Stimulated activated CD8-positive, alpha-beta memory T cell treated with anti-CD3 and anti-CD28 coated beads, Interleukin-15, amount 100 ng/mL, for 1 hour (primary cell): ENCODE results near the gene PCDHA4.
"Not testable (repeated sequence)": the region's sequence is repeated elsewhere in the genome, so short reads cannot be mapped to it uniquely, and the experiment has no call there.

Experiments used
- DNase-seq: peaks from one replicate; pipeline ENCODE4 v3.0.0-alpha.2; 2020; ENCODE audit warnings: low read depth

Gene PCDHA4

DNA sequence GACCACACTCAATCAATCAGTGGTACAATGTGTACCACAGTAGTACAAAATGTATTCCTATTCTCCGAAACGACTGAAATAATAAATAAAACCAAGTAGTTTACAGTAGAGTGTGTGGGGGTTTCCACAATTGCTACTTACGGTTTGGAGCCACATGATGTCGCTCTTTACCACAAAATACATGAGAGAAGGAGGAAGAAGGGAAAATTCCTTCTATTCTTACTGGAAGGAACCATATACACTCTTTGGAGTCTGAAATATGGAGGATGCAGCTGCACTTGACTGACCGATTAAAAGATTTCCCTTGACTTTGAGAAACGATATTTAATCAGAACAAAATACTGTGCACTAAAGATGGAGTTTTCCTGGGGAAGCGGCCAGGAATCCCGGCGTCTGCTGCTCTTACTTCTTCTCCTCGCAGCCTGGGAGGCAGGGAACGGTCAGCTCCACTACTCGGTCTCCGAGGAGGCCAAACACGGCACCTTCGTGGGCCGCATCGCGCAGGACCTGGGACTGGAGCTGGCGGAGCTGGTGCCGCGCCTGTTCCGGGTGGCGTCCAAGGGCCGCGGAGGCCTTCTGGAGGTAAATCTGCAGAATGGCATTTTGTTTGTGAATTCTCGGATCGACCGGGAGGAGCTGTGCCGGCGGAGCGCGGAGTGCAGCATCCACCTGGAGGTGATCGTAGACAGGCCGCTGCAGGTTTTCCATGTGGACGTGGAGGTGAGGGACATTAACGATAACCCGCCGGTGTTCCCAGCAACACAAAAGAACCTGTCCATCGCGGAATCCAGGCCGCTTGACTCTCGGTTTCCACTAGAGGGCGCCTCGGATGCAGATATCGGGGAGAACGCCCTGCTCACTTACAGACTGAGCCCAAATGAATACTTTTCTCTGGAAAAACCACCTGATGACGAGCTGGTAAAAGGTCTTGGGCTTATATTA, at the start of gene PCDHA4:
PCDHA4 (plus strand) TSS at position 235 of the 942 bp plus-strand sequence.
- no peak for DNase-seq

DNA sequence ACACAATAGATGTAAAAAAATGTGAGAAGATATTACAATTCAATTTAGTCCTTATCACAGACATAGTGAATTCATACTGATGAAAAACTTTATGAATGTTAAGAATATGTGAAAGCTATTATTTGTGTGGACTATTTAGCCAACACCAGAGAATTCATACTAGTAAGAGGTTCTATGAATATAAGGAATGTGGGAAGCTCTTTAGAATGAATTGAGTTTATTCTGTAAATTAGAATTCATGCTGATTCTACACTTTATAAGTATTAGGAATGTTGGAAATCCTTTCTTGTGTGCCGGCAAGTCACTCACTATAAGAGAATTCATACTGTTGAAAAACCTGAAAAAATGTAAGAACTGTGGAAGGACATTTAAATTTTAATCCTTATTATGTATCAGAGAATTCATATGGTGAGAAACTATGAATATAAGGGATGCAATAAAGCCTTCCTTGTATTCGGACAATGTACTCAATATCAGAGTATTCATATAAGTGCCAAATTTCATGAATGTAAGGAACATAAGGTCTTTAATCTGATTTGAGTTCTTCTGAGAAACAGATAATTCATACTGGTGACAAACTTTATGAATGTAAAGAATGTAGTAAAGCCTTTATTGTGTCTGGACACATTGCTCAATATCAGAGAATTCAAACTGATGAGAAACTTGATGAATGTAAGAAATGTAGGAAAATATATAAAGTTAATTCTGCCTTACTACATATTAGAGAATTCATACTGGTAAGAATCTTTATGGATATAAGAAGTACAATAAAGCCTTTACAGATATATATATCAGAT, 42.5 kb upstream of the PCDHA4 start:
- DNase-seq, result no peak

DNA sequence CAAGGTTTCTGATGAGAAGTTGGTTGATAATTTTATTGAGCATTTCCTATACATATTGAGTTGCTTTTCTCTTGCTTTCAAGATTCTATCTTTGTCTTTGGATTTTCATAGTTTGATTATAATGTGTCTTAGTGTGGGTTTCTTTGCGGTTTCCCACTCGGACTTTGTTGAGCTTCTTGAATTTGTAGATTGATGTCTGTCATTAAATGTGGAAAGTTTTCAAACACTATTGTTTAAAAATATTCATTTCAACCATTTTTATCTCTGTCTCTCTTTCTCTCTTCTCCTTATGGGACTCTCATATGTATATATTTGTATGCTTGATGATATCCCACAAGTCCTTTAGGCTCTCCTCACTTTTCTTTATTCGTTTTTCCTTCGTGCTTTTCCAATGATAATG, 39.4 kb upstream of the PCDHA4 start:
- no peak for DNase-seq

DNA sequence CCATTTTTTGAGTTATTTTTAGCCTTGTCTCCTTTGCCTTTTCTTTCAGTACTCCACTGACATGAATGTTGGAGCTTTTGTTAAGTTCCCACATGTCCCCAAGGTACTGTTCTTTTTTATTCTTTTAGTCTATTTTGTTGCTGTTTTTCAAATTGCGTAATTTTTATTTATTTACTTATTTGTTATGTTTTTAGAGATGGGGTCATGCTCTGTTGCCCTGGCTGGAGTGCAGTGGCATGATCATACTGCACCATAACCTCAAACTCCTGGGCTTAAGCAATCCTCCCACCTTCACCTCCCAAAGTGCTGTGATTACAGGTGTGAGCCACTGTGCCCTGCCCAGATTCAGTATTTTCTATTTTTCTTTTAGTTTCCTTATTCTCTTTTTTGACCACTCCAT, 26.4 kb upstream of the PCDHA4 start:
- no peak for DNase-seq

DNA sequence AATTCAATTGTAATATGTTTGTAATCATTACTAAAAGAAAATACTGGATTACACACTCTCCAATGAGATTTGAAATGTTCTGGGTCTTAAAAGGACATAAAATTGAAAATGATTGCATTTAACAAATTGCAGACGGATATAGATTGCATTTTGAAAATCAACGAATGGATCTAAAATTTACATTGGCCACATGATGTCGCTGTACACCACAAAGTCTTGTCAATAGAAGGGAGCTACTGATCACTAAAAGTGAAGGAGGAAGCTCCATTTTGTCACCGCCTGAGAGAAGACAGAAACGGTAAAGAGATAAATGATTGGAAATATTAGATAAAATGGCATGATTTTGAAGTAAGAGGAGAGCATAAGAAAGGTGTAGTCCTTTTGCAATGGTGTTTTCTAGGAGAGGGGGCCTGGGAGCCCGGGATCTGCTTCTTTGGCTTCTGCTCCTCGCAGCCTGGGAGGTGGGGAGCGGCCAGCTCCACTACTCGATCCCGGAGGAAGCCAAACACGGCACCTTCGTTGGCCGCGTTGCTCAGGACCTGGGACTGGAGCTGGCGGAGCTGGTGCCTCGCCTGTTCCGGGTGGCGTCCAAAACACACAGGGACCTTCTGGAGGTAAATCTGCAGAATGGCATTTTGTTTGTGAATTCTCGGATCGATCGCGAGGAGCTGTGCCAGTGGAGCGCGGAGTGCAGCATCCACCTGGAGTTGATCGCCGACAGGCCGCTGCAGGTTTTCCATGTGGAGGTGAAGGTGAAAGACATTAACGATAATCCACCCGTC, 20.8 kb upstream of the PCDHA4 start, which contains the start of gene PCDHA1:
PCDHA1 (plus strand) TSS at position 236 of the 782 bp plus-strand sequence.
- DNase-seq, result no peak

DNA sequence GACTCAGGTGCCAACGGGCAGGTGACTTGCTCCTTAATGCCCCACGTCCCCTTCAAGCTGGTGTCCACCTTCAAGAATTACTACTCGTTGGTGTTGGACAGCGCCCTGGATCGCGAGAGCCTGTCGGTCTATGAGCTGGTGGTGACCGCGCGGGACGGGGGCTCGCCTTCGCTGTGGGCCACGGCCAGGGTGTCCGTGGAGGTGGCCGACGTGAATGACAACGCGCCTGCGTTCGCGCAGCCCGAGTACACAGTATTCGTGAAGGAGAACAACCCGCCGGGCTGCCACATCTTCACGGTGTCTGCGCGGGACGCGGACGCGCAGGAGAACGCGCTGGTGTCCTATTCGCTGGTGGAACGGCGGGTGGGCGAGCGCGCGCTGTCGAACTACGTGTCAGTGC, 19.4 kb upstream of the PCDHA4 start:
- DNase-seq, result not testable (repeated sequence)

DNA sequence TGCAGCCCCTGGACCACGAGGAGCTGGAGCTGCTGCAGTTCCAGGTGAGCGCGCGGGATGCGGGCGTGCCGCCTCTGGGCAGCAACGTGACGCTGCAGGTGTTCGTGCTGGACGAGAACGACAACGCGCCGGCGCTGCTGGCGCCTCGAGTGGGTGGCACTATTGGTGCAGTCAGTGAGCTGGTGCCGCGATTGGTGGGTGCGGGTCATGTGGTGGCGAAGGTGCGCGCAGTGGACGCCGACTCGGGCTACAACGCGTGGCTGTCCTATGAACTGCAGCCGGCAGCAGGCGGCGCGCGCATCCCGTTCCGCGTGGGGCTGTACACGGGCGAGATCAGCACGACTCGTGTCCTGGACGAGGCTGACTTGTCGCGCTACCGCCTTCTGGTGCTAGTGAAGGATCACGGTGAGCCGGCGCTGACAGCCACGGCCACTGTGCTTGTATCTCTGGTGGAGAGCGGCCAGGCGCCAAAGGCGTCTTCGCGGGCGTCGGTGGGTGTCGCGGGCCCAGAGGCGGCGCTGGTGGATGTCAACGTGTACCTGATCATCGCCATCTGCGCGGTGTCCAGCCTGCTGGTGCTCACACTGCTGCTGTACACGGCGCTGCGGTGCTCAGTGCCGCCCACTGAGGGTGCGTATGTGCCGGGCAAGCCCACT, 18.9 kb upstream of the PCDHA4 start:
- not testable (repeated sequence) for DNase-seq

DNA sequence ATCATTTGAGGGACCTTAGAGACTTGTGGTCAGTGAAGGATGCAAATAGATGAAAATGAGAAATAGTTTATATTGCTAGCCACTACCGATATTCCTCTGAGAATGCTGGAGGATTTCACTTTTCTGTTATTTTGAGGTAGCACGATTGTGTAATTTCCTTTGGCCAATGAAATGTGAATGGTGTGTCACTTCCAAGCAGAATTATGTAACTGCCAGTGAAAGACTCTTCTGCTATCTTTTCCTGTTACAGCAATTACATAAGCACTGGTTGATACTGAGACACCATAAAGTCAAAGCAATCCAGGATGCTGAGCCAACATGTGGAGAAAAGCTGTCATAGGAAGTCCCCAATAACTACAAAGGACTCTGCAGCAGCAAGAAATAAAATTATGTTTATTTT, 15.8 kb upstream of the PCDHA4 start:
- DNase-seq, result no peak

DNA sequence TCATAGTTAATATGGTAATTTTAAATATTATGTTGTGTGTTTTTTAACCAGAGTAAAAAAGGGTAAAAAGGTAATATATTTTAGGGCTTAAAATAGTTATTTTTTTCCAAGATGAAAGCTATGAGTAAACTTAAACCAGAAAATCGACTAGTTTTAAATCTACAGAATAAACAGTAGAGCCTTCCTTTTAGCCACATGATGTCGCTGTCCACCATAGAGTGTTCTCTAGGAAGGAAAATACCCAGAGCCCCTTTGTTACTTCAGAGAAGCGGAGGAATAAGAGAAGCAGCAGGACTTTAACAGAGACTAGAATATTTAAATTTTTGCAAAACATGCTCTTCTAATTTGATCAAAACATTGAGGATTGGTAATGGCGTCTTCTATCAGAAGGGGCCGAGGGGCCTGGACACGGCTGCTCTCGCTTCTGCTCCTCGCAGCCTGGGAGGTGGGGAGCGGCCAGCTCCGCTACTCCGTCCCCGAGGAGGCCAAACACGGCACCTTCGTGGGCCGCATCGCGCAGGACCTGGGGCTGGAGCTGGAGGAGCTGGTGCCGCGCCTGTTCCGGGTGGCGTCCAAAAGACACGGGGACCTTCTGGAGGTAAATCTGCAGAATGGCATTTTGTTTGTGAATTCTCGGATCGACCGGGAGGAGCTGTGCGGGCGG, 12.1 kb upstream of the PCDHA4 start, which contains the start of gene PCDHA2:
PCDHA2 (plus strand) TSS at position 258 of the 664 bp plus-strand sequence.
- DNase-seq, result no peak

DNA sequence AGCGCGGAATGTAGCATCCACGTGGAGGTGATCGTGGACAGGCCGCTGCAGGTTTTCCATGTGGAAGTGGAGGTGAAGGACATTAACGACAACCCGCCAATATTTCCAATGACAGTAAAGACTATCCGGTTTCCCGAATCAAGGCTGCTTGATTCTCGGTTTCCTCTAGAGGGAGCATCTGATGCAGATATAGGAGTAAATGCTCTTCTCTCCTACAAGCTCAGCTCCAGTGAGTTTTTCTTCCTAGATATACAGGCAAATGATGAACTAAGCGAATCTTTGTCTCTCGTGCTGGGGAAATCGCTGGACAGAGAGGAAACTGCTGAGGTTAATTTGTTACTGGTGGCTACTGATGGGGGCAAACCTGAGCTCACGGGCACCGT, 11.6 kb upstream of the PCDHA4 start:
- no peak for DNase-seq

DNA sequence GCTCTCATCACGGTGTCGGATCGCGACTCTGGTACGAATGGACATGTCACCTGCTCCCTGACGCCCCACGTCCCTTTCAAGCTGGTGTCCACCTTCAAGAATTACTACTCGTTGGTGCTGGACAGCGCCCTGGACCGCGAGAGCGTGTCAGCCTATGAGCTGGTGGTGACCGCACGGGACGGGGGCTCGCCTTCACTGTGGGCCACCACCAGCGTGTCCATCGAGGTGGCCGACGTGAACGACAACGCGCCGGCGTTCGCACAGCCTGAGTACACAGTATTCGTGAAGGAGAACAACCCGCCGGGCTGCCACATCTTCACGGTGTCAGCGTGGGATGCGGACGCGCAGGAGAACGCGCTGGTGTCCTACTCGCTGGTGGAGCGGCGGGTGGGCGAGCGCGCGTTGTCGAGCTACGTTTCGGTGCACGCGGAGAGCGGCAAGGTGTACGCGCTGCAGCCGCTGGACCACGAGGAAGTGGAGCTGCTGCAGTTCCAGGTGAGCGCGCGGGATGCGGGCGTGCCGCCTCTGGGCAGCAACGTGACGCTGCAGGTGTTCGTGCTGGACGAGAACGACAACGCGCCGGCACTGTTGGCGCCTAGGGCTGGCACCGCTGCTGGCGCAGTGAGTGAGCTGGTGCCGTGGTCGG, 10.7 kb upstream of the PCDHA4 start:
- DNase-seq, result not testable (repeated sequence)

DNA sequence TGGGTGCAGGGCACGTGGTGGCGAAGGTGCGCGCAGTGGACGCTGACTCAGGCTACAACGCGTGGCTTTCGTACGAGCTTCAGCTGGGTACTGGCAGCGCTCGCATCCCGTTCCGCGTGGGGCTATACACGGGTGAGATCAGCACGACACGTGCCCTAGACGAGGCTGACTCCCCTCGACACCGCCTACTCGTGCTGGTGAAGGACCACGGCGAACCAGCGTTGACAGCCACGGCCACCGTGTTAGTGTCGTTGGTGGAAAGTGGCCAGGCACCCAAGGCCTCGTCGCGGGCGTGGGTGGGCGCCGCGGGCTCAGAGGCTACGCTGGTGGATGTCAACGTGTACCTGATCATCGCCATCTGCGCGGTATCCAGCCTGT, 10.2 kb upstream of the PCDHA4 start:
- no peak for DNase-seq

DNA sequence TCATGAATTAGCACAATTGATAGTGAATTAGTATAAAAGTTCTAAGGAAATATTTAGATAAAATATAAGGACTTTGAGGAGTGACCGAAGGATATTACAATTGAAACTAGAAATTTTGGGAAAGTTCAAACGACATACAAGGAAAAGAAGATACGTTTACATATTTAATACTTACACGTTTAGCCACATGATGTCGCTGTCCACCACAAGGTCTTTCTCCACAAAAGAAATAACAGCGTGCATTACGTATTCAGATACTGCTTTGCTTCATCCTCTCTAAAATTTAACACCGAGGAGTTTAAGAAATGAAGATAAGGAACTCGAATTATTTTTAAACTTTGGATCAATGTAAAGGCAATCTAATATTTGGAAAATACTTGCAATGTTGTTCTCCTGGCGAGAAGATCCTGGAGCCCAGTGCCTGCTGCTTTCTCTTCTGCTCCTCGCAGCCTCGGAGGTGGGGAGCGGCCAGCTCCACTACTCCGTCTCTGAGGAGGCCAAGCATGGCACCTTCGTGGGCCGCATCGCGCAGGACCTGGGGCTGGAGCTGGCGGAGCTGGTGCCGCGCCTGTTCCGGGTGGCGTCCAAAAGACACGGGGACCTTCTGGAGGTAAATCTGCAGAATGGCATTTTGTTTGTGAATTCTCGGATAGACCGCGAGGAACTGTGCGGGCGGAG, 5.9 kb upstream of the PCDHA4 start, which contains the start of gene PCDHA3:
PCDHA3 (plus strand) TSS at position 242 of the 678 bp plus-strand sequence.
- DNase-seq, result no peak

DNA sequence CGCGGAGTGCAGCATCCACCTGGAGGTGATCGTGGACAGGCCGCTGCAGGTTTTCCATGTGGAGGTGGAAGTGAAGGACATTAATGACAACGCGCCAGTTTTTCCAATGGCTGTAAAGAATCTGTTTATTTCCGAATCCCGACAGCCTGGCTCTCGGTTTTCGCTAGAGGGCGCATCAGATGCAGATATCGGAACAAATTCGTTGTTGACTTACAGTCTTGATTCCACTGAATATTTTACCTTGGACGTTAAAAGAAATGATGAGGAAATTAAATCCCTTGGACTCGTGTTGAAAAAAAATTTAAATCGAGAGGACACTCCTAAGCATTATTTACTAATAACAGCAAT, 5.4 kb upstream of the PCDHA4 start:
- DNase-seq, result no peak

DNA sequence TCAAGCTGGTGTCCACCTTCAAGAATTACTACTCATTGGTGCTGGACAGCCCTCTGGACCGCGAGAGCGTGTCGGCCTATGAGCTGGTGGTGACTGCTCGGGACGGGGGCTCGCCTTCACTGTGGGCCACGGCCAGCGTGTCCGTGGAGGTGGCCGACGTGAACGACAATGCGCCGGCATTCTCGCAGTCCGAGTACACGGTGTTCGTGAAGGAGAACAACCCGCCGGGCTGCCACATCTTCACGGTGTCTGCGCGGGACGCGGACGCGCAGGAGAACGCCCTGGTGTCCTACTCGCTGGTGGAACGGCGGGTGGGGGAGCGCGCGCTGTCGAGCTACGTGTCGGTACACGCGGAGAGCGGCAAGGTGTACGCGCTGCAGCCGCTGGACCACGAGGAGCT, 4.5 kb upstream of the PCDHA4 start:
- DNase-seq, result not testable (repeated sequence)

DNA sequence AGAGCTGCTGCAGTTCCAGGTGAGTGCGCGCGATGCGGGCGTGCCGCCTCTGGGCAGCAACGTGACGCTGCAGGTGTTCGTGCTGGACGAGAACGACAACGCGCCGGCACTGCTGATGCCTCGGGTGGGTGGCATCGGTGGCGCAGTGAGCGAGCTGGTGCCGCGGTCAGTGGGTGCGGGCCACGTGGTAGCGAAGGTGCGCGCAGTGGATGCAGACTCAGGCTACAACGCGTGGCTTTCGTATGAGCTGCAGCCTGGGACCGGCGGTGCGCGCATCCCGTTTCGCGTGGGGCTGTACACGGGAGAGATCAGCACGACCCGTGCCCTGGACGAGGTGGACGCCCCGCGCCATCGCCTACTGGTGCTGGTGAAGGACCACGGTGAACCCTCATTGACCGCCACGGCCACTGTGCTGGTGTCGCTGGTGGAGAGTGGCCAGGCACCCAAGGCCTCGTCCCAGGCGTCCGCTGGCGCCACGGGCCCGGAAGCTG, 4.0 kb upstream of the PCDHA4 start:
- no peak for DNase-seq

DNA sequence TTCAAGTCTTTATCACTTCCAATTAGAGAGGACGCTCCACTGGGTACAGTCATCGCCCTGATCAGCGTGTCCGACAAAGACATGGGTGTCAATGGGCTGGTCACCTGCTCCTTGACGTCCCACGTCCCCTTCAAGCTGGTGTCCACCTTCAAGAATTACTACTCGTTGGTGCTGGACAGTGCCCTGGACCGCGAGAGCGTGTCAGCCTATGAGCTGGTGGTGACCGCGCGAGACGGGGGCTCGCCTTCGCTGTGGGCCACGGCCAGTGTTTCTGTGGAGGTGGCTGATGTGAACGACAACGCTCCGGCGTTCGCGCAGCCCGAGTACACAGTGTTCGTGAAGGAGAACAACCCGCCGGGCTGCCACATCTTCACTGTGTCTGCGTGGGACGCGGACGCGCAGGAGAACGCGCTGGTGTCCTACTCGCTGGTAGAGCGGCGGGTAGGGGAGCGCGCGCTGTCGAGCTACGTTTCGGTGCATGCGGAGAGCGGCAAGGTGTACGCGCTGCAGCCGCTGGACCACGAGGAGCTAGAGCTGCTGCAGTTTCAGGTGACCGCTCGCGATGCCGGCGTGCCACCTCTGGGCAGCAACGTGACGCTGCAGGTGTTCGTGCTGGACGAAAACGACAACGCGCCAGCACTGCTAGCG, 1.5 kb downstream of the PCDHA4 start:
- not testable (repeated sequence) for DNase-seq

DNA sequence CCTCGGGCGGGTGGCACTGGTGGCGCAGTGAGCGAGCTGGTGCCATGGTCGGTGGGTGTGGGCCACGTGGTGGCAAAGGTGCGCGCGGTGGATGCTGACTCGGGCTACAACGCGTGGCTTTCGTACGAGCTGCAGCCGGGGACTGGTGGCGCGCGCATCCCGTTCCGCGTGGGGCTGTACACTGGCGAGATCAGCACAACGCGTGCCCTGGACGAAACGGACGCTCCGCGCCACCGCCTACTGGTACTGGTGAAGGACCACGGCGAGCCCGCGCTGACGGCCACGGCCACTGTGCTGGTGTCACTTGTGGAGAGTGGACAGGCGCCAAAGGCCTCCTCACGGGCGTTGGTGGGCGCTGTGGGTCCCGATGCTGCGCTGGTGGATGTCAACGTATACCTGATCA, 2.0 kb downstream of the PCDHA4 start:
- DNase-seq, result no peak
